PC-9 (cell line): ENCODE data around the gene BRWD1.

Experiments
- EZH2 ChIP-seq: fragments of 200-600 bp; sonication (generic); IDR thresholded peaks from 2 replicates; pipeline ENCODE4 v1.8.0; 2017; ENCODE audit warnings: antibody characterized with exemption, low read depth
- TF ChIP-seq, protein P1 (sequence below): fragments of 200-600 bp; sonication (generic); conservative IDR thresholded peaks from 2 replicates; pipeline ENCODE4 v1.6.1; 2017; ENCODE audit warnings: mixed run types, antibody characterized with exemption, mild to moderate bottlenecking, moderate library complexity

GRCh38 chr21:39217356-39218081 lies 95.9 kb downstream of the BRWD1 start:
- TF ChIP-seq, protein P1, sequence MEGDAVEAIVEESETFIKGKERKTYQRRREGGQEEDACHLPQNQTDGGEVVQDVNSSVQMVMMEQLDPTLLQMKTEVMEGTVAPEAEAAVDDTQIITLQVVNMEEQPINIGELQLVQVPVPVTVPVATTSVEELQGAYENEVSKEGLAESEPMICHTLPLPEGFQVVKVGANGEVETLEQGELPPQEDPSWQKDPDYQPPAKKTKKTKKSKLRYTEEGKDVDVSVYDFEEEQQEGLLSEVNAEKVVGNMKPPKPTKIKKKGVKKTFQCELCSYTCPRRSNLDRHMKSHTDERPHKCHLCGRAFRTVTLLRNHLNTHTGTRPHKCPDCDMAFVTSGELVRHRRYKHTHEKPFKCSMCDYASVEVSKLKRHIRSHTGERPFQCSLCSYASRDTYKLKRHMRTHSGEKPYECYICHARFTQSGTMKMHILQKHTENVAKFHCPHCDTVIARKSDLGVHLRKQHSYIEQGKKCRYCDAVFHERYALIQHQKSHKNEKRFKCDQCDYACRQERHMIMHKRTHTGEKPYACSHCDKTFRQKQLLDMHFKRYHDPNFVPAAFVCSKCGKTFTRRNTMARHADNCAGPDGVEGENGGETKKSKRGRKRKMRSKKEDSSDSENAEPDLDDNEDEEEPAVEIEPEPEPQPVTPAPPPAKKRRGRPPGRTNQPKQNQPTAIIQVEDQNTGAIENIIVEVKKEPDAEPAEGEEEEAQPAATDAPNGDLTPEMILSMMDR: no peak
- TF ChIP-seq EZH2: no peak
